SHP77 (cell line): Measurements from ENCODE around the gene CACNA2D1.
"Not testable (repeated sequence)": the region's sequence is repeated elsewhere in the genome, so short reads cannot be mapped to it uniquely, and the experiment has no call there.

Source experiments
- DNase-seq, 2 experiments: peaks; one replicate each; lab custom pipeline; 2025; lab: John Stamatoyannopoulos, UW

Gene CACNA2D1

GRCh38 chr7:82172017-82172416, 271.6 kb downstream of the CACNA2D1 start:
- no peak for DNase-seq

DNA sequence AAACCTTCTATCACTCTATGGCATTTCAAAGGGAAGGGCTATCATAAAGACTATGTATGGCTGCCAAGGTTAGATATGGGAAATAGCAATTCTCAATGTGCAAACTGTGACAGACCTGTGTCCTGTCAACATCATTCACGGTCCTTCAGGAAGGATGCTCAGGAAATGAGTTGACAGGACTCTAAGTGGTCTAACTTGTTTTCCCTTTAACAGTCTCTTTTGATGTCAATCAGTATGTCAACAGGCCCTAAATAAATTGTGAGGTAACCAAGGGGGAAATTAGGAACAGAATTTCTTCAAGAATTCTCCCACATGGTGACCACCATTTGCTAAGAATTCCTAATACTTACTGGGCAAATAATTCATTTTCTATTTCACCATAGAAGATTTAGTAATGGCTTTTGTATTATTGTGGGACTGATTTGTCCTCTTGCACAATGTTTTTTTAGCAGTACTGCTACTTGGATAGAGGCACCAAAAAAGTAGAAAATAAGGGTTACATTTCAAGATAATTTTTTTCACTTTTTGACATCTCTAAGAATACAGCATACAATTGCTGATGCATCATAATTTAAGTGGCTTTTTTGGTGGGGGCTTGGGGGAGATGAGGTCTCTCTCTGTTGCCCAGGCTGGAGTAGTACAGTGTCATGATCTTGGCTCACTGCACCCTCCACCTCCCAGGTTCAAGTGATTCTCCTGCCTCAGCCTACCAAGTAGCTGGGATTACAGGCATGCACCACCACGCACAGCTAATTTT, 275.8 kb downstream of the CACNA2D1 start:
- DNase-seq = peak in 1 of 2 experiments; percentile 8

GRCh38 chr7:82166260-82167015, 277.1 kb downstream of the CACNA2D1 start:
- peak; percentile 42 to 47 for DNase-seq

DNA sequence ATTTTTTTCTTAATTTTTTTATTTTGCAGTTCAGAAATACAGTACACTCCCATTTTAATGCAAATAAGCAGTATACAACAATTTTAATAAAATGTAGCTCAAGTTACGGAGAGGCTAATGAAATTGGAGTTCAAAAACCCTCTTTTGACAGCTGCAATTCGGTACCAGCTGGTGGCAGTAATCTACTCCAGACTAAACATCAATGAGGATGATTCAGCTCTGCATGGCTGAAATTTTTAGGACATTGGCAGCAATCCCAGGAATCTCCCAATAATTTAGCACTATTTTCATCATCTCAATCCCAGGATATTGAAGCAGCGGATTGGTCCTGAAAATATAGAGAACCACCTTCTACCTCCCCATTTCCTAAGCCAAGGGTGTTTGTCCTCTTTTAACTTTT, 278.8 kb downstream of the CACNA2D1 start:
- DNase-seq = peak; percentile 68 to 69

DNA sequence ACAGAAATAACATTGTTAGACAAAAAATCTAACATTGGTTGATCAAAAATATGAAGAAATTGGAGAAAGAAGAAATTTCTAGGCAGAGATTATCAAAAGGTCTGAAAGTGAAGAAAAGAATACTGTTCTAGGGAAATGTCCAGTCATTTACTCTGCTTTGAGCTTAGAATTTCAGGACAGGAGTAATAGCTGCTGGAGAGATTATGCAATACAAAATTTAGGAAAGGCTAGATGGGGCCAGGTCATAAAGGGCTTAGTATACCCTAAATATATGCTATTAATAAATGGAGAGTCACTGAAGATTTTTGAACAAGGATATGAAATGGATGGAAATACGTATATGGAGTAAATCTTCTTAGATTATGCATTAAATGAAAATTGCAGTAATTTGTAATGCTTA, 279.2 kb downstream of the CACNA2D1 start:
- DNase-seq = no peak

DNA sequence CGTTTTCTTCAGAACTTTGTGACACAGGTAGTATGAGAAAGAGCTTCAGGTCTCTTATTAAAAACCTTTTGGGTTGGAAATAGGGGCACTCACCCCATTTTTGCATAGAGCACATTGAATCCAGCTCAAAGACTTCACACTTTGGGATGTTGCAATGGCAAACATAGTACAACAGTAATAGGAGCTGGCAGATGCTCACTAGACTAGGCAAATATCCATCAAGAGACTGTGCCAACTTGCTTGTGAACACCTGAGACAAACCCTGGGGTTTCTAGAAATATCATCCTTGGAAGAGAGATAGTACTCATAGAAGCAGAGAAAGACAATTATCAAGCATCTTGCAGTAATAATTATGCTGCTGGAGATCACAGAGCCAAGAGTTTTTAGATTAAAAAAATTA, 280.0 kb downstream of the CACNA2D1 start:
- peak; percentile 20 to 48 for DNase-seq

DNA sequence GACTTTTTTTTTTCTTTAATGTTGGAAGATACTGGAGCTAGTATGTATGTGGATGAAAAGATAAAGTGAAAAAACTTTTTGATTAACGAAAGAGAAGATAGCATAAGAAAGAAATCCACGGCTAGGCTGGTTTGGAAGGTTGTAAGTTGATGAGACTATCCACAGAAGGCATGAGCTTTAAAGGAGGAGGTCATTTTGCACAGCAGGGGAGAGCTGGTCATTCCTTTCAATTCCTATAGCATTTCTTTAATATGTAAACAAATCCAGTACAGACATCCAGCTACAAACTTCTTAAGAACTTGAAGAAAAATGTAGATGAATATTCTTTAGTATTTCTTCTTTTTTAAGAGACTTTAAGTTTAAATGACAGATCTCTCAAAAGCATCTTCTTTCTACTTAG, 281.3 kb downstream of the CACNA2D1 start:
- no peak for DNase-seq

- no peak for DNase-seq
Measured at GRCh38 chr7:82158327-82158726, 285.2 kb downstream of the CACNA2D1 start.

DNA sequence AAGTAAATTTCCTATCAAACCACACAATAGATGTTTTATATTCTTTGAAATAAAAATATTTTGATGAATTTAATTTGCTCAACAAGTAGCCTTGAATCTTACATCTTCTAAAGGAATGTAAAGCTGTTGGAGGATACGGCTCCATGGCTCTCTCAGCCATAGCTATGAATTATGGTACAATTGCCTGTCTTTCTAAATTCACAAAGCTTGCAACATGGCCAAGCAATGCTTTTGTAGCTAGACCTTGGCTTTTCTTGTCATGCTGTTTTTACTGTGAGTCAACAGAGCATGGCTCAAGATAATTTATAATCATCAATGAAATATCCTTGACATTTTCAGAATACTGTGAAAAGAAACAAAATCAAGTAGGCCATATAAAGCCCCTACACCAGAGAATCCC, 286.7 kb downstream of the CACNA2D1 start:
- DNase-seq = no peak

DNA sequence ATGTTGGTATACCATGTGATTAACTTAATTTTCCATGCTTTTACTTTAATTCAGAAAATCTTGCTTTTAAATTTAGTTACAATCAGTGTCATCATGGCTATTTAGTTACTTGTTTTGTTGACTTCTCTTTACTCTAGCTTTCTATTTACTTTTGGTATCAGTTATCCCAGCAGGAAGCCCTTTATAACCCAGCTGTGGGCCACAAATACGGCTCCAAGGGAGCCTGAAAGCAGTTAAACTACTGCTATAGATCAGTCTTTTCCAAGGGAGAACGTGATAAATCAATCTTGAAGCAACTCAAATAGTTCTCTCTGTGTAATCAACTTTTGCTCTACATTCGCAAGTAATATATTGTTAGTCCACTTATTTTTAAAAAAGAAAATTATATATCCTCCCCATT, 287.4 kb downstream of the CACNA2D1 start:
- DNase-seq = peak in 1 of 2 experiments; percentile 40

DNA sequence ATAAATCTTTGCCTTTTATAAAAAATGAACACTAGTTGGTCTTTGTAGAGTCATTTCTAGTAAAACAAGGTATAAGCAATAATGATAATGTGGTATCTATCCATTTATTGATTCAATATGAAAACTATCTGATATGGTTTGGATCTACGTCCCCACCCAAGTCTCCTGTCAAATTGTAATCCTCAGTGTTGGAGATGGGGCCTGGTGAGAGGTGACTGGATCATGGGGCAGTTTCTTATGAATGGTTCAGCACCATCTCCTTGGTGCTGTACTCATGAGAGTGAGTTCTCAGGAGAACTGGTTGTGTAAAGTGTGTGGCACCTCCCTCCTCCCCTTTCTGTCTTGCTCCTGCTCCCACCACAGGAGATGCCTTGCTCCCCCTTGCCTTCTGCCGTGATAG, 288.8 kb downstream of the CACNA2D1 start:
- DNase-seq = no peak

DNA sequence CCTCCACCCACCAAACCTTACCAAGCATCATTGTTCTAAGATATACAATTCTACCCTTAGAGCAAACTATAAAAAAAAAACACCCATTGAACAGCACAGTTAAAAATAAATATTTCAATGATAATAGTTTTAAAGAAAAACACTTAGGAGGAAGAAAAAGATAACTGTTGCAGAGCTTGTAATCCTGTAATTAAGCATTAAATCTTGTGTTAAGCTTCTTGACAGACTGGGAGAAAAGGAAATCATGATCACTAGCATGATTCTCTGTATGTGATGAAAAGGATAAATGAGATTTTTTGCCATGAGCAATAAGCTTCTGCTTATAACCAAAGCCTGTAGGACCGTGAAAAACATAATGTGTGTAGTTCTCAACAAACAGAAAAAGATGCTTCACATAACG, 289.8 kb downstream of the CACNA2D1 start:
- no peak for DNase-seq

GRCh38 chr7:82152858-82153257, 290.7 kb downstream of the CACNA2D1 start:
- no peak for DNase-seq

GRCh38 chr7:82146491-82146890, 297.1 kb downstream of the CACNA2D1 start:
- DNase-seq = no peak

DNA sequence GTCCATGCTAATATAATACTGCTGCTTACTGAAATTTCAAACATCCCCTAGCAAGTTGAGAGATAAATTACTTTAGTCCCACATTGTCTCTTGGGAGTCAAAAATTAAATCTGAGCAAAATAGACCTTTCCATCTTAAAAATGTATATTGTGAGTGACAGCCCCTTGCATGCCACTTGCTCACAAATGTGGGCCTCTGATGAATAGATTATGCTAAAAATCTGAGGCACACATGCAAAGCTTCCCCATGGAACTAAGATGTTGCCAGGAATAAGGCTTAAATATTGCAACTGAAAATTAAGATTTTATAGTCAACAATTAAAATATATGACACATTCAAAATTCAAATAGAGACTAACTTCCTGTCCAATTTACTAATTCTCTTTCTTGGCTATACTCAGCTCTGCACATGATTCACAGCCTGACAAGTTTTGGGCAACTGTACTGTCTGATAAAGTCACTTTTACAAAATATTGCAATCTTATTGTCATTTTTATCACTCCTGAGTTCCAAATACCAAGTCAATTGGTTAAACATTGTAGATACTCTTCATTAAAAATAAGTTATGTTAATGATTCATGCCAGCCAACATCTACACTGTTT, 301.2 kb downstream of the CACNA2D1 start:
- DNase-seq = no peak

GRCh38 chr7:82141427-82141826, 302.1 kb downstream of the CACNA2D1 start:
- DNase-seq = no peak

DNA sequence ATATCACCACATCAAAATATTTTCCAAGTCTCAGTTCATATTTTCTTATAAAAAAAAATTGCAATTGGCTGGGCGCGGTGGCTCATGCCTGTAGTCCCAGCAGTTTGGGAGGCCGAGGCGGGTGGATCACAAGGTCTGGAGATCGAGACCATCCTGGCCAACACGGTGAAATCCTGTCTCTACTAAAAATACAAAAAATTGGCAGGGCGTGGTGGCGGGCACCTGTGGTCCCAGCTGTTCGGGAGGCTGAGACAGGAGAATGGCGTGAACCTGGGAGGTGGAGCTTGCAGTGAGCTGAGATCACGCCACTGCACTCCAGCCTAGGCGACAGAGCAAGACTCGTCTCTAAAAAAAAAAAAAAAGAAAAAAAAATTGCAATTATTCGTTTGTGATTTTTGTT, 303.0 kb downstream of the CACNA2D1 start:
- DNase-seq = not testable (repeated sequence)

DNA sequence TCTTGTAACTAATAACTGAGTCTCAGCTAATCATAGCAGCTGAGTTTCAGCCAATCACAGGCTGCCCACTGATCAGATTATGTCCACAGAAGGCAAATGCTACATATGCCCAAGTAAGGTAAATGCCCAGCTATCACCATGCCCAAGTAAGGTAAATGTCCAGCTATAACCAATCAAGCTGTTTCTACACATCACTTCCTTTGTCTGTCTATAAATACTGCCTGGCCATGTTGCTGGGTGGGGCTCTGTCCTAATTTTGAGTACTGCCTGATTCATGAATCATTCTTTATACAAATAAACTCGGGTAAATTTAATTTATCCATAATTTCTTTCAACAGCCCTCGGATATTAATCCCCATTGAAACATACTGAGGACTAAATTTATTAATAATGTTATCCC, 312.4 kb downstream of the CACNA2D1 start:
- DNase-seq = no peak

DNA sequence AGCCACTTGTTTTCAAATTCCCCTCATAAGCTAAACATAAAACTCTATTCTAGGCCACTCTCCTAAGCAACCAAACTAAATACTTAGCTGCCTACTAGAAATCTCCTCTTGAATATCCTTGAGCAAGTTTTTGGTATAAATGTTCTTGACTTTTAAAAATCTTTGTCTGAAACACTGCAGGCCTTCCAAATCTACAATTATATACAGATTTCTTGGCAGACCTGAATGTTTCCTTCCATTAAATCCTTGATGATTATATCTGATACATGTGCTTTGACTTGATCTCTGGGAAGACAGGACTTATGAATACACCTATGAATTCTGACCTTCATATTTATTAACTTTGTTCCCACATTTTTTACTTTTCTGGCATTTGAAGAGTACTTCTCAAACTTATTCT, 314.5 kb downstream of the CACNA2D1 start:
- DNase-seq = no peak

- DNase-seq = no peak
Measured at GRCh38 chr7:82128546-82128945, 315.0 kb downstream of the CACNA2D1 start.

DNA sequence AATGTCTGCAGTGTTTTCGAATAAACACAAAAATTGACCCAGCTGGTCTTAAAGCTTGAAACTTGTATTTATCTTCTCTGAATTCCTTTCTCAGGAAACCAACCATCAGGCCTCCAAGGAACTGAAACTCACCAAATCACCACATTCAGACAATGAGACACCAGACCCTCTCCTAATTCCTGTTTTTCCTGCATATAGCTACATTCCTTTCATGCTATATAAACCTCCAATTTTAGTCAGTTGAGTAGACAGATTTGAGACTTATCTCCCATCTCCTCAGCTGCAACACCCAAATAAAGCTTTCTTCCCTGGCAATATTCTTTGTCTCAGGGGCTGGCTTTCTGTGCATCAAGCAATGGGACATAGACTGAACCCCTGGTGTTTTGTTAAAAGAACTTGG, 317.0 kb downstream of the CACNA2D1 start:
- no peak for DNase-seq

DNA sequence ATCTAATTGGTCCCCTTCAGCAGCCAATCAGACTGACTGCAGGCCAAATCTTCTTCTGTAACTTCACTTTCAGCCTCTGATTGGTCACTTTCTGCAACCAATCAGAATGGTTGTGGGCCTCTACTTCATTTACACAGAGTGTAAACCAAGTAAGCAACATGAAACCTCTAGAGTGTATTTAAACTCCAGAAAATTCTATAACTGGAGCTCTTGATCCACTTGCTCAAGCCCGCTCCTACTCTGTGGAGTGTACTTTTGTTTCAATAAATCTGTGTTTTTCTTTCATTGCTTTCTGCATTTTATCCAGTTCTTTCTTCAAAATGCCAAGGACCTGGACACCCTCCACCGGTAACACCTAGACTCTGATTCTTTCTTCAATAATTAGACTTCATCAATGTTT, 319.1 kb downstream of the CACNA2D1 start:
- no peak for DNase-seq

DNA sequence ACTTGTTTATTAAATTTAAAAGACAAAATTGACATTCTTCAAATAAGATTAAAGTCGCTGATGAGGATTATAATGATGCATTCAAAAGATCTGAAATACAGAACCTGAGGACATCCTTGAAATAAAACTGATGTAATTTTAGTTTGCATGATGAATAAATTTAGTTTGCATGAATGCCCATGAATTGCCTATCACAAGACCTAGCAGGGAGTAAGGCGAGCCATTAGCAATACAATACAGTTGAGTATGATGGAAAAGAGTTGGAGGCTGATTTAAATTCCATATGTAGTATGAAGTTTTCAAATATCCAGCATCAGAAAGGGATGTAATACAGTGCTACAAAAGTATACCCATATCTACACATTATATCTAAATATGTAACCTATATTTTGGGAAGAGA, 321.3 kb downstream of the CACNA2D1 start:
- no peak for DNase-seq
